Measurements from ENCODE around the gene COPZ1.

The COPZ1 gene

DNA sequence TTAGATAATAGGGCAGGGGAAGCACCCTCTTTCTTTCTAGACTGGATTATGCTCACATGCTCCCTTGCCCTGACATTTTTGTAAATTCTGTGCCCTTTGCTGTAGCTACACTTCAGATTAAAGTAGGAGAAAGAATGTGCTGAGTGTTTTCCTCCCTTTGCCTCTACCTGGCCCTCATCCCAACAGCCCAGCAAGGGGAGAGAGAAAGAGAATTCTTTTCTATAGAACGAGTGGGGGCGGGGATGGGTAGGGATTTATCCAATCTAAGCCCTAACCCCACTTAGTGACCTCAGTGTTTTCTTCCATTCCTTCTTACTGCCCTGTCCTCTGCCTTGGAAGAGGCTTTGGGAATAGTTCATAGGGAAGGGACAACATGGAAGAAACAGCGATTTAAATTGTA lies 25.8 kb downstream of the COPZ1 start:
- H4K20me1 ChIP-seq (ENCODE audit: insufficient read depth, low read length, poor library complexity, severe bottlenecking): no peaks in the 10 kb centered on the region
- no peak overlapping the region for H3K4me3 ChIP-seq (ENCODE audit: low read length, poor library complexity, severe bottlenecking)
- no peak overlapping the region for H3K9ac ChIP-seq (ENCODE audit: low read depth, low read length, poor library complexity, severe bottlenecking)
- peaks cover 39% of the 10 kb centered on the region; the same call in 1 of the 2 replicates for H3K36me3 ChIP-seq (ENCODE audit: insufficient read depth, low read length)
- H3K9me2 ChIP-seq (replicated peaks; ENCODE audit: low read depth, low read length): no peaks in the 10 kb centered on the region
- no peaks in the 10 kb centered on the region for H3F3A ChIP-seq (ENCODE audit: low read depth)
- H3K9me3 ChIP-seq (ENCODE audit: insufficient read depth, low read depth, low read length): no peaks in the 10 kb centered on the region
- H2AFZ ChIP-seq (ENCODE audit: low read length): no peak overlapping the region
- no peak overlapping the region for H3K4me2 ChIP-seq (ENCODE audit: low read depth, low read length, poor library complexity, severe bottlenecking)
- H3K79me2 ChIP-seq (ENCODE audit: insufficient read depth, low read length): no peaks in the 10 kb centered on the region
- H3K27me3 ChIP-seq (ENCODE audit: insufficient read depth, low read length, poor library complexity, severe bottlenecking): no peaks in the 10 kb centered on the region
- TF ChIP-seq, protein P1, sequence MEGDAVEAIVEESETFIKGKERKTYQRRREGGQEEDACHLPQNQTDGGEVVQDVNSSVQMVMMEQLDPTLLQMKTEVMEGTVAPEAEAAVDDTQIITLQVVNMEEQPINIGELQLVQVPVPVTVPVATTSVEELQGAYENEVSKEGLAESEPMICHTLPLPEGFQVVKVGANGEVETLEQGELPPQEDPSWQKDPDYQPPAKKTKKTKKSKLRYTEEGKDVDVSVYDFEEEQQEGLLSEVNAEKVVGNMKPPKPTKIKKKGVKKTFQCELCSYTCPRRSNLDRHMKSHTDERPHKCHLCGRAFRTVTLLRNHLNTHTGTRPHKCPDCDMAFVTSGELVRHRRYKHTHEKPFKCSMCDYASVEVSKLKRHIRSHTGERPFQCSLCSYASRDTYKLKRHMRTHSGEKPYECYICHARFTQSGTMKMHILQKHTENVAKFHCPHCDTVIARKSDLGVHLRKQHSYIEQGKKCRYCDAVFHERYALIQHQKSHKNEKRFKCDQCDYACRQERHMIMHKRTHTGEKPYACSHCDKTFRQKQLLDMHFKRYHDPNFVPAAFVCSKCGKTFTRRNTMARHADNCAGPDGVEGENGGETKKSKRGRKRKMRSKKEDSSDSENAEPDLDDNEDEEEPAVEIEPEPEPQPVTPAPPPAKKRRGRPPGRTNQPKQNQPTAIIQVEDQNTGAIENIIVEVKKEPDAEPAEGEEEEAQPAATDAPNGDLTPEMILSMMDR (conservative IDR thresholded peaks at IDR 0.05; ENCODE audit: low read length): no peak
- TF ChIP-seq EZH2phosphoT487 (IDR thresholded peaks at IDR 0.05; ENCODE audit: borderline replicate concordance): no peak
- no peaks in the 10 kb centered on the region for H3K4me1 ChIP-seq (ENCODE audit: insufficient read depth, low read length, poor library complexity, severe bottlenecking)

DNA sequence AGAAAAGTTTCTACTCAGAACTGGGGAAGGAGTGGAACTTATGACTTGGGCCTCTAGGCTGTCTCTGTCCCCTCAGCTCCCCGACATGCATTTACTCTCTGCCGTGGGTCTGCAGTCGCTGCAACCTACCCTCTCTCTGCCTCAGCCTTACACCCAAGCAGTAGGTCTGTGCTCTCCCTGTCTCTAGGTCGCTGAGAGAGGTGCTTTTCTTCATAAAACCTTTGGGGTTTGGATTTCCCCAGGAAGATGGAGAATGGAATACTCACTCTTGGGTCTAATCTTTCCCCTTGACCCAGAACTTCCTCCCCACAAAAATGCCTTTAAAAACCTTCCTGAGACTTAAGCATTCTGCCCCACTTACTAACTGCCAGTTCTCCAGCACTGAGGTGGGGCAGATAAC lies 26.4 kb downstream of the COPZ1 start:
- no peak overlapping the region for H3K4me3 ChIP-seq (ENCODE audit: low read length, poor library complexity, severe bottlenecking)

DNA sequence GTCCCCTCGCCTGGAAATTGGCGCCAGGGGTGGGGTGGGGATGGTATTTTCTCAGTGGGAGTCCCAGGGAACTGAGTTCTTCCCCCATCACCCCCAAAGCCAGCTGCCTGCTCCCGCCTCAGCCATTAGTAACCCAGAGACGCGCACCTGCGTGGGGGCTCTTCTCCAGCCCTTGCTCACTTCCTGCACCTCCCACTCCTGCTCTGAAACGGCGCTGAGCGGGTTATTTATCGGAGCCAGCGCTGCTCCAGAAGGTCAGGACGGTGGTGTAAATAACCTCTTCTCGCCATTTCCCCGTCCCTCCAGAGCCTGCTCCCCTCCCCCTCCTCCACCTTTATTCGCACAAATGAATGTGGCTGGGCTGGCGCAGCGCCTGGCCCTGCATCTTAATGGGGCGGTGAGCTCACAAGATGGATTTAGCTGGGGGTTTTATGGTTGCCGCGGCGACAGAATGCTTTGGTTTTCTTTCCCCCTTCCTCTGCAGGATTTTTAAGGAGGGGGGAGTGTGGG lies 27.1 kb downstream of the COPZ1 start:
- Histone ChIP-seq H3K4me3 (ENCODE audit: low read length, poor library complexity, severe bottlenecking) (no peak overlapping the region), H3K4me2 (ENCODE audit: low read depth, low read length, poor library complexity, severe bottlenecking) (no peak overlapping the region), H3K4me1 (ENCODE audit: insufficient read depth, low read length, poor library complexity, severe bottlenecking) (peaks cover 10% of the 10 kb centered on the region), H4K20me1 (ENCODE audit: insufficient read depth, low read length, poor library complexity, severe bottlenecking) (no peaks in the 10 kb centered on the region), H3K9ac (ENCODE audit: low read depth, low read length, poor library complexity, severe bottlenecking) (no peak overlapping the region), H3K79me2 (ENCODE audit: insufficient read depth, low read length) (no peaks in the 10 kb centered on the region), H3K9me2 (replicated peaks; ENCODE audit: low read depth, low read length) (no peaks in the 10 kb centered on the region), H3F3A (ENCODE audit: low read depth) (no peaks in the 10 kb centered on the region), H3K27me3 (ENCODE audit: insufficient read depth, low read length, poor library complexity, severe bottlenecking) (no peaks in the 10 kb centered on the region), H2AFZ (ENCODE audit: low read length) (no peak overlapping the region), H3K9me3 (ENCODE audit: insufficient read depth, low read depth, low read length) (no peaks in the 10 kb centered on the region), H3K36me3 (ENCODE audit: insufficient read depth, low read length) (peaks cover 33% of the 10 kb centered on the region; the same call in 1 of the 2 replicates)
- TF ChIP-seq, protein P1 (conservative IDR thresholded peaks at IDR 0.05; ENCODE audit: low read length): no peak
- no peak for TF ChIP-seq EZH2phosphoT487 (IDR thresholded peaks at IDR 0.05; ENCODE audit: borderline replicate concordance)

More for the DNA sequence above, 26.4 kb downstream of the COPZ1 start:
- Histone ChIP-seq H3K79me2 (ENCODE audit: insufficient read depth, low read length) (no peaks in the 10 kb centered on the region), H3K4me2 (ENCODE audit: low read depth, low read length, poor library complexity, severe bottlenecking) (no peak overlapping the region), H4K20me1 (ENCODE audit: insufficient read depth, low read length, poor library complexity, severe bottlenecking) (no peaks in the 10 kb centered on the region), H3K27me3 (ENCODE audit: insufficient read depth, low read length, poor library complexity, severe bottlenecking) (no peaks in the 10 kb centered on the region), H2AFZ (ENCODE audit: low read length) (no peak overlapping the region), H3K4me1 (ENCODE audit: insufficient read depth, low read length, poor library complexity, severe bottlenecking) (peaks cover 3% of the 10 kb centered on the region), H3K36me3 (ENCODE audit: insufficient read depth, low read length) (peaks cover 39% of the 10 kb centered on the region; the same call in 1 of the 2 replicates), H3F3A (ENCODE audit: low read depth) (no peaks in the 10 kb centered on the region), H3K9me2 (replicated peaks; ENCODE audit: low read depth, low read length) (no peaks in the 10 kb centered on the region), H3K9me3 (ENCODE audit: insufficient read depth, low read depth, low read length) (no peaks in the 10 kb centered on the region), H3K9ac (ENCODE audit: low read depth, low read length, poor library complexity, severe bottlenecking) (no peak overlapping the region)
- TF ChIP-seq, protein P1 (conservative IDR thresholded peaks at IDR 0.05; ENCODE audit: low read length): no peak
- TF ChIP-seq EZH2phosphoT487 (IDR thresholded peaks at IDR 0.05; ENCODE audit: borderline replicate concordance): no peak

Data from Loucy (cell line).